GM21526 (cell line): ENCODE results near the gene SDSL.

Experiments used
- ATAC-seq: cut with Tn5 transposase; IDR thresholded peaks from one replicate; pipeline ENCODE4 v1.9.1; 2021; ENCODE audit warnings: moderate library complexity; ENCODE audit not compliant: unreplicated experiment, low FRiP score

Gene SDSL

DNA sequence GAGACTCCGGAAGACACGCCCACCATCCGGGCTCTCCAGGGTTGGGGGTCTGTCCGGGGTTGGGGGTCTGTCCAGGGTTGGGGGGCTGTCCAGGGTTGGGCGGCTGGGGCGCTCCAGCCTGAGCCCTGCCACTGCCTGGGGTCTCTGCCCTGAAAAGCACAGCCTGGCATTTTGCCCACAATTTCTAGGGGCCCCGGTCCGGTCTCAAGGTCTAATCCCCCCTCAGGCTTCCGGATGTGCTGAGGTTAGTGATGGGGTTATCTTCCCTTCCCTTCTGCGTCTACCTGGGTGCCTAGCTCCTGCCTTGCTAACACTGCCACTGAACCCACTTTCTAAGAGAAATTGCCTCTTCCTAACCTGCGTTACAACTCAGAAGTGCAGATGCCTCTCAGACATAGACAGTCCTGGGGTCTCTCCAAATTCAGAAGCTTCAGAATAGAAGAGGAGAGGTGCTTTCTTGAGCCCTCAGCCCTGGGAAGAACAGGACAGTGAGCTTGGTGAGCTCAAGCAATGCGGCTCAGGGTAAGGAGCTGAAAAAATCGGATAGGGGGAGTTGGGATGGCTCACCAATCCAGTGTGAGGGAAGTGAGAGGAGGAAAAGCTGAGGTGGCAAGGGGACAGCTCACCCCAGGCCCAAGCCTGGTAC lies 43.8 kb downstream of the SDSL start:
- no peak for ATAC-seq

DNA sequence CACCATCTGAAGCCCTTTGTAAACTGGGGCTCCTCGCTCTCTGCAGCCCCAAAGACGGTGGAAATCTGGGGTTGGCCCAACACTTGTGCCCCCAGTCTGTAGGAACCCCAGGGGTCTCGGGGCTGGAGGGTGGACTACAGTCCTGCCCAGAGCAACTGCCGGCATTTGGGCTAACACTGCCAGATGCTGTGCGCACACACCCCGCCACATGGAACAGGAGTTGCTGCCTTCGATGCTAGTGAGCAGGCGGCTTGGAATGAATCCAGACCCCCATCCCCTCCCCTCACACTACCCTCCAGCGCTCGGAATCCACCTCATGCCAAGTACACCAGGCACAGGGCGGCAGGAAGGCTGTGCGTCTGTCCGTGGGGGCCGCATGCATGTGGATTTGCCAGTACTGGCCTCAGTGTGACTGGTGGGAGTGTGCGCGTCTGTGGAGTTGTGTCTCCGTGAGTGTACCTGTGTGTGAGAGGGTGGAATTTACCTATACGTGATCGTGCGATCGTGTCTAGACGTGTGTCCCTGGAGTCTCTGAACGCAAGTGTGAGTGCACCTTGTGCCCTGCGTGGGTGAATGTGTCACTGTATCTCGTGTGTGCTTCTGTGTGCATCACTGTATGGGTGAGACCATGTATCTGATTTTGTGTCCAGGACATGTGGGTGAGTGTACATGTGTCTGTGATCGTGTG lies 44.4 kb downstream of the SDSL start:
- ATAC-seq, result no peak

DNA sequence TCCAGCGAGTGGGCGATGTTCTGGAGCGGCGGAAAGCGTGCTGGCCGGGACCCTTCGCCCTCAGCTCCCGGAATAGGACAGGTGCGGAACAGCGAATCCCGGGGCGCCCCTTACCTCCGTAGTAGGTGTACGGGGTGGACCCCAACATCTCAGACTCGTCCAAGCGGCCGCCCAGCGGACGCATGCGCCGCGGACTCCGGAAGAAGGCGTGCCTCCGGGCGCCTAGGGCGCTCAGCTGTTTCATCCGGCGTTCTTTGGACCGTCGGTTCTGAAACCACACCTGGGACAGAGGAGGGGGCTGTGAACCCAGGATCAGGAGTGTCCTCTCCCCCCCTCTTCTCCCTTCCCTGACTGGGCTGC lies 44.9 kb downstream of the SDSL start:
- ATAC-seq, result no peak

DNA sequence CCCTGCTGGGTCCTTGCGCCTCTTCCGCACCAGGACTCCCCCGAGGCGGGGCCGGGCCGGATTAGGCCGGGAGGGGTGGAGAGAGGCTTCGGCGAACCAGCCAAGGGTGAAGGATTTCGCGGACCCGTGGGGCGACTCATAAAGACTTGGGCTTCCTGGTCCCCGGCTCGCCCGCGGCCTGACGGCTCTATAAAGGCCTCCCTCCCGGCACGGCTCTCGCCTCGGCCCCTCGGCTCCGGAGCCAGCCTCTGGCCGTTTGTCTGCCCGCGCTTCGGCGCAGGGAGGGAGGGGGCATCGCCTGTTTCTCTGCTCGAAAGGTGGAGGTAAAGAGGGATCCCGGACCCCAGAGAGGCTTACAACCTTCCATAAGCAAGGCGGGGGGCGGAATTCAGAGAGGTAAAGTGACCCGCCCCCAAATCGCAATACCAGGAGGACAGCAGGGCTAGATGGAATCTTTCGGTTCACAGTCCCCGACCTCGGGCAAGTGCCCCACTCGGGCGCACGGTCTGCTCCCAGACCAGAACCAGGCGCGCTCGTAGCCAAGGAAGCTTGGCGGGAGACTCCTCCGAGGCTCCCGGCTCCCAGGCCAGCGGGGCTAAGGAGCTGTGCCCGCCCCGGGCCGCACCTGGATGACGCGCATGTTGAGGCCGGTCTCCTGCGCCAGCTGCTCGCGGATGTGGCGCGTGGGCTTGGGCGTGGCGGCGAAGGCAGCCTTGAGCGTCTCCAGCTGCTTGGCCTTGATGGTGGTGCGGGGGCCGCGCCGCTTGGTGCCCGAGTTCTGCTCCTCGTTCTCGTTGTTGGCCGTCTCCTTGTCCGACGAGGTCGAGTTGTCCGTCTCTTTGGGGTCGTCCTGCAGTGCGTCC lies 45.6 kb downstream of the SDSL start:
- no peak for ATAC-seq

DNA sequence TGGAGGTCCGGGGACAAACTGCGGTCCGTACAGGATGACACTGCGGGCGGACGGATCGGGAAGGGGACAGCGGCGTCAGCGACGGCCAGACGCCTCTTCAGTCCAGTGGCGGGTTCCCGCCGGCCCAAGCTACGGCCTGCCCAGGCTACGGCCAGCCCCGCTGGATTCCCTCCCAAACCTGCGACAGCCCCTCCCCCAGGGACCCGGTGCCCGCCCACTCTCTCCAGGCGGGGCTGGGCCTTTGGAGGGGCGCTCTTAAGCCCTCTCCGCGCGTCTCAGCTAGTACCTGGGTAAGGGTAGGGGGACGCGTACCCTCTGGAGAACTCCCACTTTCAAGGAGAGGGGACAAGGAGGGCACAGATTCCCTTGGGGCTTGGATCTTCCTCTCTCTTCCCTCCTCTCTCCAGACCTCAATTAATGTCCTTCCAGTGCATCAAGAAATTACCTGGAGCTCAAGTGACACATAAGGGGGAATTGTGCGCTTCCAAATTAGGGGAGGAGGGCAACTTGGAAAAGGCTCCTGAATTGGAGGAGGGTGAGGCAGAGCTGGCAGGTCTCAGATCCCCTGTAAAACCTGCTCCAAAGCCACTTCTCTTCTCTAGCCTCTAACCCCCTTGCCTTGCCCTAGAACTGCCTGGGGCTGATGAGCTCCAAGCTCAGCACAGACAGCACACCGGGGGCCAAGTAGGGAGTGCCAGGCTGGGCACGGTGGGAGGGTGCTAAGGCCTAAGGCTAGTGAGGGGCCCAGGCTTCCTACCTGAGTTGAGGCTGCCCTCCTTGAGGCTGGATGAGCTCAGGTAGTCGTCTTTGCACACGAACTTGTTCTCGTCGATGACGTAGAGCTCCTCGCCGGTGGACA lies 46.4 kb downstream of the SDSL start:
- no peak for ATAC-seq

DNA sequence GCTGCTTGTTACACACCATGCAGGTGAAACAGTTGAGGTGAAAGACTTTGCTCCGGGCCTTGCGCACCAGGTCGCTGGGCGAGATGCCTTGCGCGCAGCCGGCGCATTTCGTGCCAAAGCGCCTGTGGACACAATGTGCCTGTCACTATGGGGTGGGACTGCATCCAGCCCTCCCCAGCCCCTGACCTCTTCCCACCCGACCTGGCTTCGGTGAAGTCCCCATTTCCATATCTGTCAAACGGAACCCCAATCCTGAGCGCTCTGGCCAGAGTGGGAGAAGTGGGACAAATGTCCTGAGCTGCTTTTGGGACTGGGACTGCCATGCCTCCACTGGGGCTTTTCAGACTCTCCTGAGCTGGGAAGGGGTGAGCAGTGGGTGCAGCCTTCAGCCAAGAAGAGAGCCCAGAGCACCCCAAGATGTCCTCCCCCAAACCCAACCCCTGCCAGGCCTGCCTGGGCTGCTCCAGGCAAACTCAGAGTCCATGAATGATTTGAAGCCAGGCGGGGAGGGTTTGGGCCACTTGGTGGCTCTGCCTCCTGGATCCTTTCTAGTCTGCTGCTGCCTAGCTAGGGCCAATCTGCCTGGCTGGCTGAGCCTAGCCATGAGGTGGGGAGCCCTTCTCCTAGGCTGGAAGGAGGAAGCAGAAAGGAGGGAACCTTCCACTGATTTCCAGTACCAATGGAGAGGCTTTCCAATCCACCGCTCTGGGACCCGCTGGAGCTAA lies 47.2 kb downstream of the SDSL start:
- ATAC-seq, result no peak

DNA sequence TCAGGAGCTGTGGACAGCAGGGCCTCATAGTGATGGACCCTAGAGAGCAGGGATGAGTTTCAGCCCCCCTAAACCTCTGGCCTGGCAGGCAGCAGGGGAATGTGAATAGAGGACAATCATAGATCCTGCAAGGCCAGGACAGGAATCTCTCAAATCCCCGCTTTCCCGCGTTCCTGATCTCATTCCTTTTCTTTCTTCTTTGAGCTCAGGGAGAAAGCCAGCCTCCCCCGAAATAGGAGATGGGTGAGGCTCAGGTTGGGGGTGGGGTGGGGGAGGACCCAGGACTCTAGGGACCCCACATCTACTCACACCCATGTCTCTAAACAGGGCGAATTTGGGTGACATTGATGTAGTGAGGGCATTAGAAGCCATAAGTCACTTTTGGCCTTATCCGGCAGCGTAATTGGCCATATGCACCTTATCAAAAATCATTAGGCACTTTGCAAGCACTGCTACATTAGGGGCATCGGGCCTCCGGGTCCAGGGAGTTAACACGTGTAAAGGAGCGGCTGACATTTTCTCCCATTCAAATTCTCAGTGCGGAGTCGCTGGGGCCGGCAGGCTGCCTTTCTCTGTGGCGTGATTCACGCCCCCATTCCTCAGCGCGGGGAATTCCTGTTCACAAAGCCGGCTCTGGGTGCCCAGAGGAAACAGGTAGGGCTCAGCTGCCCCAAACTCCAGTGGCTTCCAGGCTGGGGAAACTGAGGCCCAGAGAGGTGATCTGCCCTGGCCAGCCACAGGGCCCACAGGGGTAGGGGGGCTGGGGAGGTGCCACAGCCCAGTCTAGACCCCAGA lies 48.0 kb downstream of the SDSL start:
- no peak for ATAC-seq

DNA sequence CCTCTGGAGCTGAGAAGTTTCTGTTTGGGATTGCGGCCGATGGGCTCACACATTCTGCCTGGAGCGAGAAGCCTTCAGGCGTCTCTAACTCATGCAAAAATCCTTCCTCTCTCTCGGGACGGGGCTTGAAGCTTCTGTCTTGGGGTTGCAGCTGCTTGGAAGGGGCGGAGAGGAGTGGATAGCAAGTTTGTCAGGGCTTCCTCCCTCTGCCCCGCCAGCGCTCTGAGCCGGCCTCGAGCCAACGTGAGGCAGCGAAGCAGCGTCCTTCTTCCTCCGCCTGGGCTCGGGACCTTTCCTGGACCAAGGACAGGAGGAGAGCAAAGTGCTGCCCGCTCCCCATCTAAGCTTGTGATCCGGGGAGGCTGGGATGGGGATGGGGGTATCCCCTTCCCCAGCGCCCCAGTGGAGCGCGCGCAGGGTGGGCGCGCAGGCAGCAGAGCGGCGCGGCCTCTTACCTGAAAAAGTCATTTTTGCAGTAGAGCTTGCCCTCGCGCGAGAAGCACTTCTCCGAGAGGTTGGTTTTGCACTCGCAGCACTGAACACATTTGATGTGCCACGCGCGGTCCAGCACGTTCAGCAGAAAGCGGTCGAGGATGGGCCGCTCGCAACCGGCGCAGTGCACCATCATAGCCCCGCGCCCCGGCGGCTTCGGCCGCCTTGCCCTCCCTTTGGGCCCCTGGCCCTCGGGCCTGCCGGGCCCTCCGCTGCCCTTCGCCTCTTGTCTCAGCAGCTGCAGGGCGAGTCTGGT lies 48.9 kb downstream of the SDSL start:
- no peak for ATAC-seq

DNA sequence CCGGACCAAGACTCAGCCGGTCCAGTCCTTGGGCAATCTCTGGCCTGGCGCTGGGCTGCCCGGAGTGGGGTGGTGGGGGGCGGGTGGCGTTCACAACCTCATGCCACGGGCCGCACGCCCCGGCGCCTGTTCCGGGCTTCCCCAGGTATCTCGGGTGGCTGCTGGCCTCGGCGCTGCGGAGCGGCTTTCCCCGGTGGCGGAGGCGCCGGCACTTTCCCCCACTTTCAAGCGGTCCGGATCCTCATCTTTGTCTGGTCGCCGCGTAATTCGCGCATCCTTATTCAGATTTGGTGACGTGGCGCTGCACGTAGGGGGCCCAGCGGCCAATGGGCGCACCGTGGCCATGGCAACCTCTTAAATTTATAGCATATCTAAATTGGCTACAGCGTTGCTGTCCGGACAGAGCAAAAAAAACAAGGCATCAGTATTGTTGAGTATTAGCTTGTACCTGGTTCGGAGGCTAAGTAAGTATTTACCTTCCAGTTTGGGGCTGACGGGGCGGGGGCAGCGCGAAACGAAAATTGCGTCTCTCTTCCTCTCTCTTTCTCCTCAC lies 49.5 kb downstream of the SDSL start, which contains the start of gene LHX5:
TSS of gene LHX5 (minus strand) at position 253 of the 553 bp plus-strand sequence. CDS start 373 bp downstream, outside the sequence.
- ATAC-seq, result no peak

DNA sequence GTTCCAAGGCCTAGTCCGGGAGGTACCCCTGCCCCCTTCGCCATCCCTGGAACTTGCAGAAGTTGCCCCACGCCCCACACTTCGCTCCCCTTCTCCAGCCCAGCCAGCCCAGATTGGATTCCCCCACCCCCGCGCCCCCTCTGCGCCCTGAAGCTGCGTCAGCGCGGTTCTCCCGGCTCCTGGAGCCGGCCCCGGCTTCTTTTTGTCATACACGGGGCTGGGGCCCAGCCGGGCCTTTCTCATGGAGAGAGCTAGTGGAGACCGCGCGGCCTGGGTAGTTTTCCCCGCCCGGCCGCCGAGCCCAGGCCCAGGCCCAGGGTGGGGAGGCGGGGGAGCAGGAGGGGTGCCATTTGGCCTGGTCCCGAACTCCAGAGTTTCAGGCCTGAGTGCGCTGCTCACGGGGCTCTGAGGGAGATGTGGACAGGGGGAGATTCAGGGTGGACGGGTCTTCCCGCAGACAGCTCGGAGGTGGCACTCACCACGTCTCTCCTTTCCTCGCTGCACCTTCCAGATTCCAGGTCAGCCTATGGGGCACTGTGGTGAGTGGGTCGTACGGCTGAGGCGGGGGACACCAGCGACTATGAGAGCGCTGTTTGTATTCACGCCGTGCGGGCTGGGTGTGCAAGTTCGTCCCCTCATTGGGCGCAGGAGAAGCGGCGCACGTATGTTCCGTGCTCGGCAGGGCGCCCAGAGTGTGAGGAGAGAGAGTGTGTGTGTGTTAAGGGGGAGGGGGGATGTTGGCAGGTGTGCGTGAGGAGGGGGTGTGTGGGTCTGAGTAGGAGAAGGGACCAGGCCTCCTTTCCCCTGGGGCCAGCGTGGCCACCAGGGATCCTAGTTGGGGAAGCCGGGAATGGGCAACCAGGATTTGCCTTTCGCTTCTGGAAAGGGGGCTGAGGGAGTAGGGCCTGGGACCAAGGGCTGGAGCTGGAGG lies 50.3 kb downstream of the SDSL start:
- ATAC-seq, result no peak

DNA sequence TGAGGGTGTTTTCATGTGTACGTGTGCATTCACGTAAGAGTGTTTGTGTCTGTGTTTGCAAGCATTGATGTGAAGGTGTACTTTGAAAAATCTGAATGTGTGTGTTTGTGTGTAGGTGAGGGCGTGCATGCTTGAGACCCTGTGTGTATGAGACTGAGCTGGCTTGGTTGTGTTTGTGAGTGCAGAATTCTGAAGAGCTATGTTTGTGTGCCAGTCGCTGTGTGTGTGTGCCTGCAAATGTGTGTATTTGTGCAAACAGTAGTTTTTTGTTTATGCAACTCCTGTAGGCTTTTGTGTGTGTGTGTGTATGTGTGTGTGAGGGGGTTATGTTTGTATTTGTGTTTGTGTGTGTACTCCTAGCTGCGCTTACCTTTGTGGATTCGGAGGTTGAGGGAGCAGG lies 51.2 kb downstream of the SDSL start:
- no peak for ATAC-seq

DNA sequence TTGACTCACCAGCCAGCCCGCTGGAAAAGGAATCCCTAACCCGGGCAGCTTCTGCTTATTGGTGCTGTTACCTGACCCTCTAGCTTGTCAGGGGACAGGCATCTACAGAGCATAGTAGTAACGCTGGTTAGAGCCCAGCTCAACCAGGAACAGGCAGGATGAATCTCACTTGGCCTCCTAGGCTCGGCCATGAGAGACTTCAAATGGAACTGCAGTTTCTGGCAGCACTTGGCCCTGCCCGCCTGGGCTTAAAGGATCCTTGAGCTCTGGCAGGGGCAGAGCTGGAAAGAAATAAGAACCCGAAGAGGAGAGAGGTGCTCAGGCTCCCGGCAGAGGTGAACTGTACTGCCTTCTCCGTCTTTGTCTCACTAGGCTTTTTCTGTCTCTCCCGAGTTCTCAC lies 51.8 kb downstream of the SDSL start:
- no peak for ATAC-seq

DNA sequence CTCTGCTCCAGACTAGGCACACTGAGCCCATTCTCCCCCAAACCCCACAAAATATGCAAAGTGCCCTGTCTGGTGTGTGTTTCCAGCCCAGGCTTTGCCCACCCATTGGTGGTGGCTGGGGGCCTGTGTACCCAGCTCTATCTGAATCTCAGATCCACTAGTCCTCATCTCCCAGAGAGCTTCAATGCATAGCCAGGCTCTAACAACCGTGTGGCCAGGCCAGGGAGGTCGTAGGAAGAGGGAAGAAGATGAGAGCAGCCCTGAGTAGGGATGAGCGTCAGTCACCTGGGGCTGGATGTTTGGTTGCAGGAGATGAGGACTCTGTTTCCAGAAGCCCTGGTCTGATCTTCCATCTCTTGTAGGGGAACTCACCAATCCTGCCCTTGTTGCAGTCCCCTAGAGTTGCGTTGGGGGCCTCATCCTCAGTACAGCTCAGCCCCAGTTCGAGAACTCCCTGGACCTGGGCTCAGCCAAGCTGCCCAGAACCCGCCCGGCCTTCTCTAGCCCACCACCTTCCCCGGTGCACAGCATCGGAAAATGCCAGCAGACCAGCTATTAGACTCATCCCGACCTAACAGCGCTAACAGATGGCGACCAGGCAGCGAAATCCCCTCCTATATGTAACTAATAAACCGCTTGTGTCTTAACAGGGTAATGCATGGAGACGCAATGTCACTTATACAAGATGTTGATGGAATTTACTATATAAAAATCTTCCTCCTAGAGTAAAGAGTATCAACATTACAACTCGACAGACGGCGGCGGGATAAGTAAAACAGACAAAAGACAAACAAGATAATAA lies 52.7 kb downstream of the SDSL start:
- no peak for ATAC-seq

DNA sequence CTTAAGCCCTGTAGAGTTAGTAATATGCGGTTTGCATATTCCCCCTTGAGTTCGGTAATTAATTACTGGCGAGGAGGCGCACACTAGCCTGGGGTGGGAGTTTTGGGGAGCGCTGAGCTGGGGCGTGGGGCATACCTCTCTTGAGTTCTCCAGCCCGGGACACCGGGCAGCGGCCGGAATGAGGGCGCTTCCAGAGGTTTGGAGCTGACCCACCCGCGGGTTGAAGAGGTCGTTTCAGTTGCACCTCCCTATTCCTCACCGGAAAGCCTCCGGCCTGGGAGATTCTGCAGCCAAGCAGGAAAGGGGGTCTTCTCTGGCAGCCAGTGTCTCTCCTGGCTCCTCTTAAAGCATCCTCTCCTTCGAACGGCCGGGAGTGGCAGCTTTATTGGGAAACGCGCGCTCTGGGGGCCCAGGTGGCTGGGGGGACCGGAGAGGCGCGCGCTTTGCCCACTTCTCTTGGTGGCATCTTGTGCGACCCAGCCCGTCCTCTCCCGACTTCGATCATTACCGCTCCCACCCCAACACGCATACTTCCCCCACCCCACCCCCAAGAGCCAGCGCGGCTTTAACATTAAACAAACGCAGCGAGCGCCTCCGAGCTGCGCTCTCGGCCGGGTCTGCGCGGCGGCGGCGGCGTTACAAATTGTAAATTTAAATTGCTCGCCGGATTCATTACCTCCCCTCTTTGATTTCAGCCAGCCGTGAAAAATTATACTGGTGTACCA lies 53.4 kb downstream of the SDSL start:
- no peak for ATAC-seq

DNA sequence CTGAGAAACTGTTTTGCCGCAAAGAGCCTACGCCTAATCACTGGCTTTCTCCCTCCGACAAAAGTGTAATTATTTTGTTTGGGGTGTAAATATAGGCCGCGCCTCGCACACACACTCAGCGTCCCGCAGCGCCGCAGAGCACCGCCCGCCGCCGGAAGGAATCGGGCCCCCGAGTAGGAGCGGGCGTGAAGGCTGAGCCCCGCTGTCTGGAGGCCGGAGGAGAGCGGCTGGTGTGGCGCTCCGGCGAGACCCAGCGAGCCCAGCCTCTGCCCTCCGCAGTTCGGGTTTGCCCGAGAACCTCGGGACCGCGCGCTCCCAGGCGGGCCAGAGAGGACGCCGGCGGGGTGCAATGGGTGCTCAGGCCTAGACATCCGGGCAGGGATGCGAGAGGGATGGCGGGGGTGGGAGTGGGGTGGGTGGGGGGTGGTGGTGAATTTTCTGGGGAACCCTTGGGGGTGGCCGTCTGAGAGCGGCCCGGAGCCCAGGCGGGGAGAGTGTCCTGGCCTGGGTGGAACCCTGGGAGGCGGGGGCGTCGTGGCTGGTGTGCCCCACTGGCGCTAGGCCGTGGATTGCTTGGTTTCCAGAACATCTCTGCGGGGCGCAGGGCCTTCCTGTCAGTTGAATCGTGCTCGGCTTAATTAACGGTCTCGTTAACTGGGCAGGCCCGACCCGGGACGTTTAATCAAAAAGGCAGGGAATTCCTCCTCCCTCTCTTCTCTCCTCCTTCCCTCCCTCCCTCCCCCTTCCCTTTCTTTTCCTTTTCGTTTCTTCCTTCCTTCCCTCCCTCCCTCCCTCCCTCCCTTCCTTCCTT lies 54.2 kb downstream of the SDSL start:
- no peak for ATAC-seq
